Measurements from ENCODE around the gene IFI6. TPM values are rescaled to one million over a fixed set of nuclear protein-coding genes. Genes with fewer than 3 reads are reported as not detected.
"Not testable (repeated sequence)": the region's sequence is repeated elsewhere in the genome, so short reads cannot be mapped to it uniquely, and the experiment has no call there.

IFI6 gene
- total RNA-seq, 1 donor from 2014 or later = 23.2 TPM

GRCh38 chr1:27621051-27621920, 50.7 kb downstream of the IFI6 start:
- no peaks in the 10 kb centered on the region for H3K27me3 Mint-ChIP-seq (ENCODE audit: low read depth)
- TF ChIP-seq CTCF (IDR thresholded peaks at IDR 0.05) = no peak
- no peaks in the 10 kb centered on the region for H3K9me3 Mint-ChIP-seq (ENCODE audit: low read depth)
- DNase-seq (ENCODE audit: low spot score) = no peak
- H3K27ac Mint-ChIP-seq (ENCODE audit: unreplicated experiment) = no peak overlapping the region
- H3K4me1 Mint-ChIP-seq (ENCODE audit: low read depth) = no peaks in the 10 kb centered on the region
- H3K36me3 Mint-ChIP-seq (ENCODE audit: low read depth) = no peaks in the 10 kb centered on the region
- H3K4me3 Mint-ChIP-seq (ENCODE audit: unreplicated experiment) = no peak overlapping the region

- DNase-seq (ENCODE audit: low spot score); H3K27me3 Mint-ChIP-seq (ENCODE audit: low read depth); H3K9me3 Mint-ChIP-seq (ENCODE audit: low read depth); H3K27ac Mint-ChIP-seq (ENCODE audit: unreplicated experiment); H3K4me1 Mint-ChIP-seq (ENCODE audit: low read depth); H3K36me3 Mint-ChIP-seq (ENCODE audit: low read depth); H3K4me3 Mint-ChIP-seq (ENCODE audit: unreplicated experiment): not testable (repeated sequence)
Measured at GRCh38 chr1:27619782-27620438, 52.1 kb downstream of the IFI6 start.

GRCh38 chr1:27618341-27619082, 53.5 kb downstream of the IFI6 start:
- H3K9me3 Mint-ChIP-seq (ENCODE audit: low read depth) = no peaks in the 10 kb centered on the region
- TF ChIP-seq CTCF (IDR thresholded peaks at IDR 0.05) = no peak
- DNase-seq (ENCODE audit: low spot score) = no peak
- no peaks in the 10 kb centered on the region for H3K27me3 Mint-ChIP-seq (ENCODE audit: low read depth)
- no peaks in the 10 kb centered on the region for H3K36me3 Mint-ChIP-seq (ENCODE audit: low read depth)
- no peak overlapping the region for H3K4me3 Mint-ChIP-seq (ENCODE audit: unreplicated experiment)
- H3K4me1 Mint-ChIP-seq (ENCODE audit: low read depth) = no peaks in the 10 kb centered on the region
- no peak overlapping the region for H3K27ac Mint-ChIP-seq (ENCODE audit: unreplicated experiment)

GRCh38 chr1:27617420-27617819, 54.6 kb downstream of the IFI6 start:
- Mint-ChIP-seq H3K27ac (ENCODE audit: unreplicated experiment) (no peak overlapping the region), H3K27me3 (ENCODE audit: low read depth) (no peaks in the 10 kb centered on the region), H3K4me3 (ENCODE audit: unreplicated experiment) (no peak overlapping the region), H3K9me3 (ENCODE audit: low read depth) (no peaks in the 10 kb centered on the region), H3K4me1 (ENCODE audit: low read depth) (no peaks in the 10 kb centered on the region), H3K36me3 (ENCODE audit: low read depth) (no peaks in the 10 kb centered on the region)
- TF ChIP-seq CTCF (IDR thresholded peaks at IDR 0.05) = no peak
- no peak for DNase-seq (ENCODE audit: low spot score)

- H3K4me3 Mint-ChIP-seq (ENCODE audit: unreplicated experiment) = no peak overlapping the region
- H3K27me3 Mint-ChIP-seq (ENCODE audit: low read depth) = peaks cover 3% of the 10 kb centered on the region
- no peaks in the 10 kb centered on the region for H3K4me1 Mint-ChIP-seq (ENCODE audit: low read depth)
- H3K9me3 Mint-ChIP-seq (ENCODE audit: low read depth) = no peaks in the 10 kb centered on the region
- DNase-seq (ENCODE audit: low spot score) = no peak
- H3K27ac Mint-ChIP-seq (ENCODE audit: unreplicated experiment) = no peak overlapping the region
- no peaks in the 10 kb centered on the region for H3K36me3 Mint-ChIP-seq (ENCODE audit: low read depth)
- TF ChIP-seq CTCF (IDR thresholded peaks at IDR 0.05) = peak; percentile 40
Measured at GRCh38 chr1:27616441-27616840, 55.6 kb downstream of the IFI6 start.

Other genes with a start within 250 kb of the IFI6 start
- 114 to 136 TPM (median 128 TPM) in 3 replicates for gene WASF2, start 182.0 kb downstream of the IFI6 start, total RNA-seq
- gene AHDC1, start 68.0 kb downstream of the IFI6 start, total RNA-seq = 61.6 to 86.7 TPM (median 61.8 TPM) in 3 replicates
- not detected in 3 replicates for gene FGR, start 37.0 kb downstream of the IFI6 start, total RNA-seq
- gene FAM76A, start 53.8 kb upstream of the IFI6 start, total RNA-seq = 12.7 to 15.1 TPM (median 13.6 TPM) in 3 replicates
- 48.1 to 49.6 TPM (median 48.3 TPM) in 3 replicates for gene STX12, start 101.0 kb upstream of the IFI6 start, total RNA-seq
- gene PPP1R8, start 158.6 kb upstream of the IFI6 start, total RNA-seq = 39.7 to 42.9 TPM (median 41.7 TPM) in 3 replicates
- gene THEMIS2, start 200.4 kb upstream of the IFI6 start, total RNA-seq = 1.2 to 3.9 TPM (median 1.6 TPM) in 3 replicates
- gene RPA2, start 242.4 kb upstream of the IFI6 start, total RNA-seq = 15.1 to 24.8 TPM (median 15.5 TPM) in 3 replicates

Data from chondrocyte (in vitro differentiated cells).